HG03442 (cell line): ENCODE data around the gene TRIM8.

Experiments used
- ATAC-seq: cut with Tn5 transposase; IDR thresholded peaks from one replicate; pipeline ENCODE4 v1.9.1; 2021; ENCODE audit warnings: mild to moderate bottlenecking, moderate library complexity; ENCODE audit not compliant: unreplicated experiment

TRIM8 gene

GRCh38 chr10:102615361-102615760, 28.9 kb upstream of the TRIM8 start:
- ATAC-seq: no peak

GRCh38 chr10:102616066-102616770, 28.1 kb upstream of the TRIM8 start:
- ATAC-seq: peak; percentile 63

- no peak for ATAC-seq
These were observed 27.2 kb upstream of the TRIM8 start for GRCh38 chr10:102617041-102617440.

DNA sequence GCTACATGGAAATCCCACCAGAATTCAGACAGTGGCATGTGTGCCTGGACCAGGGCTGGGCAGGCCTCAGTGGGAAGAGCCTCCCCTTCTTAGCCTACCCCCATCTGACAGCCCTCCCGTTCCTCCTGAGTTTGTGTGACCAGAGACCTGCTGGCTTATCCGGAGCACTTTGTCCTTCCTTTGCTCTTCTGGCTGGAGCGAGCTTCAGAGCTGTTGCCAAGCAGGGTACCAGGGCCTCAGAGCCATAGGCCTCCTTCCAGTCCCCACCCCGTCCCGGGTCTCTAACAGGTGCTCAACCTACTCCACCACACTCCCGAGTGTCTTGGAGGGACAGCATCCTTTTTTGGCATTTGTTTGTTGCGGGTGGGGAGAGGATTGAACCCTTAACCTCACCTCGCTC, 26.5 kb upstream of the TRIM8 start:
- no peak for ATAC-seq

- ATAC-seq: no peak
These were observed 24.8 kb upstream of the TRIM8 start for GRCh38 chr10:102619281-102619981.

DNA sequence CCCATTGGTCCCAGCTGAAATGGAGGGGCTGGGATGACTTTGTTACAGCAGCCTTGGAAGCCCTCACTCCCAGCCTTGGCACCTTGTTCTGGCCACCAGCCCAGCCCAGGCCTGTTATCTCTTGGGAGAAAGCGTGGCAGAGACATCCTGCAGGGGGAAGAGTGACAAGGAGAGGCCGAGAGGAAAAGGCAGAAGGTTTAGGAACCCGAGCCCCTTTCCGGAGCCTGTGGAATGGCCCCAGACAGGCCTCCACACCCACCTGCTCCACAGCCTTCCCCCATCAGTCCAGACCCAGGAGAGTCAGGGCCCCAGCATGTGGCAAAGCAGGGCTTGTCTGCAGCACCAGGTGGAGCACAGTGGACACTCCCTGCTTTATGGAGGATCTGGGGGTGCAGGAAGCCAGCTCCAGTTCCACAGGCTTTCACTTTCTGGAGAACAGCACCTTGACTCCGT, 24.1 kb upstream of the TRIM8 start:
- ATAC-seq: no peak

DNA sequence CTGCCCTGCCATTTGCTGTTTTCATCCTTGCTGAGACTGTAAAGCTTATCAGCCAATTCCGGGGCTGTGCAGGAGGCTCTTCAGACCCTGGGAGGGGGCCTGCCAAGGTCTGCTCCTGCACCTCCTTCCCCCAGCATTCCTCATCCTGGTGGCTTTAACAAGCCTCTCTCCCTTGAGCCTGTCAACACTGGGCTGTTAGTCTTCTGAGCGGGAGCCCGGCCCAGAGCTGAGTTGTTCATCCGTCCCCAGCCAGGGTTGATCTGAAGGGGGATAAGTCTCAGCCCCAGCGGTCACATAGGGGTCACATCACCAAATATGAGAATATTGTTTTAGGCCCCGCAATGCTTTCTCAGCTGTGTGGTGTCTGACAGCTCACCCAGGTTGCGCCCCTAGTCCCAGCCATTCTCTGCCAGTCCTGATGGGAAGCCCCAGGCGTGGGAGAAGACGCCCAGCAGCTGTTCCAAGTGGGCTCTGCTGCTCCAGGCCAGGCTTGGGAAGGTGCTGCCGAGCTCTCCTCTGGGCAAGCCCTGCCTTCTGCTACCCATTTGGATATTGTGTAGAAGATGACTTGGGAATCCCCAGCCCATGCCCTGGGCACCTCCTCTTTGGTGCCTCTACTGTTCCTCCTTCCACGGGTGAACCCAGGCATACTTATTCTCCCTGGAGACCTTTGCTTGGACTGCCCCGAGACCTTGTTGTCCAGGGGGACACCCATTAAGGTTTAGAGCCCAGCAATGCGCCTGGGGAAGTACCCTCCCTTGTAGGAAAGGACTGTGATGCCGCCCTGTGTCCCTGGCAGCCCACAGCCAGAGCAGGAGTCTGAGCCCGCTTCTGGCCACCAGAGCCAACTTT, 23.5 kb upstream of the TRIM8 start:
- no peak for ATAC-seq

DNA sequence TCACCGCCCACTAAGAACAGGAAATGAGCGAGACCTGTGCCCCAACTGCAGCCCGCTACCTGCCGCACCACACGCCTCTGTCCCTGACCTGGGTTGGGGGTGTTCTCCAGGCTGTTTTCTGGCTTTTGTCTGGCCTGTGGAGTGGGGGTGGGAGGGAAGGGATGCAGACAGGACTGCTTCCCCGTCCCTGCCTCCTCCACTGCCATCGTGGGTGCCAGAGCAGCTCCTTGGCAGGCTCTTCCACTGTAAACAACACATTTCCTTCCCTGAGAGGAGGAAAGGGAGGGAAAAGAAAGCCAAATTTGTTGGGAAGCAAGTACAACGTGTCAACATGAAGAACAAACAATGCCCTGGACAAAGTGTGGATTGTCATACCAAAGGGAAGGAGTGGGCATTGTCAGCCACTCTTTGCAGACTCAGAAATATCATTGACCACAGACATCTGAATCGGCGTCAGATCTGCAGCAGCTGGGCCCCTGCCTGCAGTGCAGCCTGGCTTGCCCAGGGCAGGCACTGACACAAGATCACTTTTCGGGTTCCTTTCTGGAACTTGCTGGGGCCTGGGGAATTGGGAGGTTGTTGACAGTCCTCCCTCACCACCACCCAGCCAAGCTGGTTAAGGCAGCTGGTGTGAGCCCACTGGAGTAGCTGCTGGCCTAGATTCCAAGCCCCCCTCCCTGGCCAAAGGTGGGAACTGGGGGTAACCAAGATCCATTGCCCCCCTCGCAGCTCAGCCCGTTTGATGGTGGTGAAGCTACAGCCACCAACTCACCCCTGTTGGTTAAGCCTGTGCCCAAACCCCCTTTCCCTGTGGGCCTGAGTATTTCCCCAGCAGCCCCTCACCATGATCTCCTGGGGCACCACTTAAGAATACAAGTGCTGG, 22.6 kb upstream of the TRIM8 start:
- ATAC-seq: no peak

GRCh38 chr10:102624094-102624493, 20.2 kb upstream of the TRIM8 start:
- no peak for ATAC-seq

GRCh38 chr10:102624751-102625645, 19.3 kb upstream of the TRIM8 start:
- no peak for ATAC-seq

- ATAC-seq: no peak
These were observed 18.1 kb upstream of the TRIM8 start for GRCh38 chr10:102626026-102626685.

DNA sequence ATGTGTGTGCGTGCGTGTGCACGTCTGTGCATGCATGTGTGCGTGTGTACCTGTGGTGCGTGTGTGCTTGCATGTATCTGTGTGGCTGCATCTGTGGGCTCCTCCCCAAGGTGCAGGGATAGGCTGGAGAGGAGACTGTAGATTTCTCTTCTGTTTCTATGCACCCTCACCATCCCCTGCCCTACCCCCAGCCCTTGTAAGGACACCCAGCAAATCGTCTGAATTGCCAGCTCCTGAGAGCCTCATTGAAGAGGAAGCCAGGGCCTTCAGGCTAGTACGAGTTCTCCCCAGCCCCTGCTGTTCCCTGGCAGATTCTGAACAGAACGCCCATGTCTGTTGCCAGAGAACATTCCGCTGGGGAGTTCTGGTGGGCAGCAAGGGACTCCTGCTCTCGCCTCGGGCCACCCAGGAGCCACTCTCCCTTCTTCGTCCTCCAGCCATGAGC, 17.0 kb upstream of the TRIM8 start:
- no peak for ATAC-seq

DNA sequence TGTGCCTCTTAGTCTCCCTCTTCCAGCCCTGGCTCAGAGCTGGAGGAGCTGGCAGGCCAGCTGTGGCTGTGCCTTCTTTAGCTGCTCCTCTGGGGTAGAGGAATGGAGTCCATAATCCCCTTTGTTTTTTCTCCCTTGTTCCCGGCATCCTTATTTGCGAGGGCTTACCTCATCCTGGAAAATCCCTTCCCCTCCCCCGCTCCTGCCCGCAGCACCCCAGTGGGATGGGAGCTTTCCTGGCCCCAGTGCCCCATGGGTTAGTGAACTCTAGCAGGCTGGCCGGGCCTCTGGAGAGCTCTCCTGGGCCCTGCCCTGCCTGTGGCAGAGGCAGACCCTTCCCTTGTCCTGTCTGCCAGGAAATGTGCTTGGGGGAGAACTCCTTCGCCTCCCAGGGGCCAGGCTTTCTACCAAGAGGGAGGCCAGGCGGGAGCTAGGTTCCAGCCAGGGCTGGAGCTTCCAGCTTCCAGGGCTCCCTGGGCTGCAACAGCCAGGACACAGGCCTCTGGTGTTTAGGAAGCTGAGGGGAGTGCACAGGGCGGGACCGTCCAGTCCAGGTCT, 16.5 kb upstream of the TRIM8 start:
- no peak for ATAC-seq

DNA sequence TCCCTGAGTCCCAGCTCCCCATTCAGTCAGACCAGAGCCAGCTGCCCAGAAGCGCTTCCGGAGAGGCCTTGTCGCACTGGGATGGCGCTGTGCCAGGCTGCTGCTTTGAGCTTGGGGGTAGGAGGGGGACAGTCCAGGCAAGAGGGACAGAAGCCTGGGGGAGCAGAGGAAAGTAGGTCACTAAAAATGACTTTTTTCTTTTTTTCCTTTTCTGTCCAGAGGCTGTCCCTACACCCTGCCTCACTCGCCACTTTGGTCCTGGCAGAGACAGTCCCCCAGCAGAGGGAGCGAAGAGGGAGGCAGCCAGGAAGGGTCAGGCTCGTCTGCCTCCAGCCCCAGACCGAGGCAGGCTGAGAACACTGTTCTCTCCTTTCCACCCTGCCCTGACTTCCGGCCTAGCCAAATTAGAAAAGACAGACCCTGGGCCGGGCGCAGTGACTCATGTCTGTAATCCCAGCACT, 15.8 kb upstream of the TRIM8 start:
- no peak for ATAC-seq

DNA sequence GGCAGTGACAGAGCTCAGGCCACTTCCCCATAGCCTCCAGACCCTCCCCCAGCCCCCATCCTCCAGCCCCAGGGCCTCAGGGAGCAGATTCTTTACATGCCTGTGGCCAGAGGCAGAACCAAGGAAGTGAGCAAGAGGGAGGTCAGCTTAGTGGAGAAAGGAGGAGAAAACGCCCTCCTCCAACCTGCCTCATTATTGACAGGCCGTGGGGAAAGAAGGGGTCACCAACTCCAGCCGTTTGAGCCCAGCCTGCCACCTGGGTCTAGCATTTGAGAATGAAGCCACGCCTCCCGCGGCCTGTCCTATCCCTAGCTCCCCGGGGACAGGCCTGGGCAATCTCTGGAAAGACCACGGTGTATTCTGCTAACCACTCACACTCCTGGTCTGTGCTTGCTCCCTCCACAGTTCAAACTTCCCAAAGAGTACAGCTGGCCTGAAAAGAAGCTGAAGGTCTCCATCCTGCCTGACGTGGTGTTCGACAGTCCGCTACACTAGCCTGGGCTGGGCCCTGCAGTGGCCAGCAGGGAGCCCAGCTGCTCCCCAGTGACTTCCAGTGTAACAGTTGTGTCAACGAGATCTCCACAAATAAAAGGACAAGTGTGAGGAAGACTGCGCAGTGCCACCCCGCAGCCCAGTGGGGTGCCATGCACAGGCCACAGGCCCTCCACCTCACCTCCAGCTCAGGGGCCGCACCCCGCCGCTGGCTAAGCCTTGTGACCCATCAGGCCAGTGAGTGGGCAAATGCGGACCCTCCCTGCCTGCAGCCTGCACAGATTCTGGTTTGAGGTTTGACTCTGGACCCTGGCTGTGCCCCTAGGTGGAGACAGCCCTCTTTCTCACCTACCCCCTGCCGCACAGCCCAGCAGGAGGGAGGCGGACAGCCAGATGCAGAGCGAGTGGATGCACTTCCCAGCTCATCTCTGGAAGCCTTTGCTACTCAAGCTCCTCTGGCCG, 14.3 kb upstream of the TRIM8 start:
- no peak for ATAC-seq

GRCh38 chr10:102630663-102631062, 13.6 kb upstream of the TRIM8 start:
- ATAC-seq: no peak
